SK-N-SH (cell line): Measurements from ENCODE around the gene ACSM2B. TPM values are rescaled to one million over a fixed set of nuclear protein-coding genes. Genes with fewer than 3 reads are reported as not detected.
"Not testable (repeated sequence)": the region's sequence is repeated elsewhere in the genome, so short reads cannot be mapped to it uniquely, and the experiment has no call there.

ENCODE experiments used
- CTCF ChIA-PET: fragments of 300-600, 350-600 bp; formaldehyde crosslinking; extraction: SDS; loops from one replicate; lab custom pipeline; 2021; lab: Yijun Ruan, JAX
- POLR2A ChIA-PET: fragments of 350-600 bp; sonication (Branson Sonifier 250); formaldehyde crosslinking; extraction: SDS; loops from one replicate; lab custom pipeline; 2020; ENCODE audit warnings: antibody characterized with exemption, inconsistent platforms; lab: Yijun Ruan, JAX
- DNase-seq: peaks from one replicate; pipeline ENCODE4 v3.0.0; 2012
- H2AFZ ChIP-seq: fragments of 200-600 bp; sonication (generic); 2 replicates; pipeline ENCODE4 v1.8.1; 2016; ENCODE audit warnings: antibody characterized with exemption, mild to moderate bottlenecking, low read depth
- H3F3A ChIP-seq: fragments of 200-600 bp; sonication (generic); replicated peaks from 2 replicates; pipeline ENCODE3; 2016; ENCODE audit warnings: antibody characterized with exemption, mild to moderate bottlenecking; ENCODE audit not compliant: insufficient read depth
- H3K27ac ChIP-seq, 2 experiments: fragments of 200-500 bp in 1 of 2; fragments of 200-600 bp in 1 of 2; sonication (Bioruptor generic) in 1 of 2; sonication (generic), shearing (Covaris generic) in 1 of 2; 2 replicates each; pipeline versions ENCODE4 v1.5.1 to v1.6.1; 2014 to 2016; ENCODE audit warnings: low read depth in 2 of 2, inconsistent platforms in 1 of 2, low read length in 1 of 2, mild to moderate bottlenecking in 1 of 2, mixed read lengths in 1 of 2
- H3K27me3 ChIP-seq: fragments of 200-600 bp; sonication (generic), shearing (Covaris generic); 2 replicates; pipeline ENCODE4 v1.6.1; 2016; ENCODE audit warnings: mixed run types; ENCODE audit not compliant: insufficient read depth
- H3K36me3 ChIP-seq, 2 experiments: fragments of 200-500 bp in 1 of 2; fragments of 200-600 bp in 1 of 2; sonication (Bioruptor generic) in 1 of 2; sonication (generic) in 1 of 2; replicated peaks in 1 of 2; 2 replicates each; pipeline versions ENCODE3 to v1.5.1; 2014 to 2016; ENCODE audit warnings: low read length in 1 of 2, mild to moderate bottlenecking in 1 of 2; ENCODE audit not compliant: insufficient read depth in 2 of 2, control insufficient read depth in 1 of 2
- H3K4me1 ChIP-seq, 2 experiments: fragments of 200-500 bp in 1 of 2; fragments of 200-600 bp in 1 of 2; sonication (Bioruptor generic) in 1 of 2; sonication (generic), shearing (Covaris generic) in 1 of 2; 2 replicates each; pipeline versions ENCODE4 v1.5.1 to v1.6.1; 2014 to 2016; ENCODE audit warnings: low read depth in 1 of 2, low read length in 1 of 2, mixed run types in 1 of 2; ENCODE audit not compliant: insufficient read depth in 2 of 2, control insufficient read depth in 1 of 2
- H3K4me2 ChIP-seq: fragments of 200-600 bp; sonication (generic), shearing (Covaris generic); 2 replicates; pipeline ENCODE4 v1.6.1; 2017; ENCODE audit warnings: mixed run types
- H3K4me3 ChIP-seq, 2 experiments: fragments of 200-500 bp in 1 of 2; fragments of 200-600 bp in 1 of 2; sonication (Bioruptor generic) in 1 of 2; sonication (generic), shearing (Covaris generic) in 1 of 2; 2 replicates each; pipeline versions ENCODE4 v1.5.1 to v1.8.1; 2014 to 2016; ENCODE audit warnings: low read depth in 2 of 2, inconsistent platforms in 1 of 2, low read length in 1 of 2, mild to moderate bottlenecking in 1 of 2, mixed read lengths in 1 of 2, moderate library complexity in 1 of 2
- H3K79me2 ChIP-seq: fragments of 200-600 bp; sonication (generic); 2 replicates; pipeline ENCODE4 v1.8.1; 2017; ENCODE audit warnings: mild to moderate bottlenecking; ENCODE audit not compliant: insufficient read depth
- H3K9ac ChIP-seq: fragments of 200-600 bp; sonication (generic); 2 replicates; pipeline ENCODE4 v1.6.1; 2017; ENCODE audit warnings: mixed run types
- H3K9me2 ChIP-seq: fragments of 200-600 bp; sonication (generic); 2 replicates; pipeline ENCODE4 v1.6.1; 2017; ENCODE audit warnings: mixed run types
- H3K9me3 ChIP-seq: fragments of 200-600 bp; sonication (generic); 2 replicates; pipeline ENCODE4 v1.6.1; 2017; ENCODE audit warnings: mixed run types, mild to moderate bottlenecking, moderate library complexity
- H4K20me1 ChIP-seq: fragments of 200-600 bp; sonication (generic); 2 replicates; pipeline ENCODE4 v1.6.1; 2017; ENCODE audit warnings: mild to moderate bottlenecking, mixed run types; ENCODE audit not compliant: insufficient read depth
- ELF1 ChIP-seq: IDR thresholded peaks from 2 replicates; pipeline ENCODE4 v1.4.0; 2012
- FOXM1 ChIP-seq: IDR thresholded peaks from 2 replicates; pipeline ENCODE4 v1.4.0; 2012; ENCODE audit warnings: low read depth, mild to moderate bottlenecking
- JUND ChIP-seq: IDR thresholded peaks from 2 replicates; pipeline ENCODE4 v1.4.0; 2012
- MXI1 ChIP-seq: IDR thresholded peaks from 2 replicates; pipeline ENCODE4 v1.6.1; 2012; ENCODE audit warnings: mild to moderate bottlenecking, low read depth, low read length, improper control_type of control experiment
- PBX3 ChIP-seq: IDR thresholded peaks from 2 replicates; pipeline ENCODE4; 2012
- SIN3A ChIP-seq: IDR thresholded peaks from 2 replicates; pipeline ENCODE4 v1.6.1; 2012; ENCODE audit warnings: low read depth, mild to moderate bottlenecking, low read length, moderate library complexity, borderline replicate concordance
- SMC3 ChIP-seq: IDR thresholded peaks from 2 replicates; pipeline ENCODE4 v1.6.1; 2012; ENCODE audit warnings: low read depth, low read length, improper control_type of control experiment
- TAF1 ChIP-seq: IDR thresholded peaks from 2 replicates; pipeline ENCODE4 v1.6.1; 2012; ENCODE audit warnings: low read depth, mild to moderate bottlenecking, low read length, moderate library complexity, borderline replicate concordance
- TEAD4 ChIP-seq: IDR thresholded peaks from 2 replicates; pipeline ENCODE4 v1.4.0; 2012; ENCODE audit warnings: mild to moderate bottlenecking, borderline replicate concordance; ENCODE audit not compliant: insufficient read depth
- WGBS: methylation state at CpG from one replicate; pipeline ENCODE4 v1.1.6; 2017; ENCODE audit warnings: low lambda C conversion rate; 5-methylcytosine and 5-hydroxymethylcytosine counted together
- polyA plus RNA-seq, 3 experiments: library from polyadenylated mRNA; depleted of rRNA; stranded (reverse); fragments of >200 nt; gene quantifications; 2 replicates each; pipeline ENCODE4 v1.2.3, GENCODE V29; 2012
- TF ChIP-seq, protein P1 (sequence below): IDR thresholded peaks from 2 replicates; pipeline ENCODE4 v1.4.0; 2012; ENCODE audit warnings: low read depth, borderline replicate concordance

The ACSM2B gene
- polyA plus RNA-seq, 1 of the 3 experiments (the other 2 are of a cell fraction): not detected

DNA sequence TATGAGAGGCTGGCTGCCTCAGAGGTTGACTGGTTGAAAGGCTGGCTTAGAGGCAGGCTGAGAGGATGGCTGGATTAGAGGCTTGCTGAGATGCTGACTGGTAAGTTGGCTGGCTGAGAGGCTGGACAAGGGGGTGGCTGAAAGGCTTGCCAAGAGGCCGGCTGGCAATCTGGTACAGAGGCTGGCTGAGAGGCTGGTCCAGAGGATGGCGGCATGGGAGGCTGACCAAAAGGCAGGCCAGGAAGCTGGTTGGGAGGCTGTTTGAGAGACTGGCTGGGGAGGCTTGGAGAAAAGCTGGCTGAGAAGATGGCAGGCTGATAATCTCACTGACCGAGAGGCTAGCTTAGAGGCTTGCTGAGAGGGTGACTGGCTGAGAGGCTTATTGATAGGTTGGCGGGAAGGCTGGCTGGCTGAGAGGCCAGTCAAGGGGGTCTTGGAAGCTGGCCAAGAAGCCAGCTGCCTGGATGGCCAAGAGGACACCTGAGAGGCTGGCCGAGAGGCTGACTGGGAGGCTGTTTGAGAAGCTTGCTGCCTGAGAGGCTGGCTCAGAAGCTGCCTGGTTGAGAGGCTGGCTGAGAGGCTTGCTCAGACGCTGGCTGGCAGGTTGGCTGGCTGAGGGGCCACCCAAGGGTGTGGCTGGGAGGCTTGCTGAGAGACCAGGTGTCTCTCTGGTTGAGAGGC is 34.2 kb upstream of the ACSM2B start:
- DNase-seq: no peak
- Histone ChIP-seq H4K20me1 (no peaks in the 10 kb centered on the region), H3K4me3 (no peak overlapping the region)
- TF ChIP-seq PBX3 (no peak), JUND (no peak), TEAD4 (no peak), TAF1 (no peak), MXI1 (no peak), SIN3A (no peak), FOXM1 (no peak), SMC3 (no peak), ELF1 (no peak)
- TF ChIP-seq, protein P1, sequence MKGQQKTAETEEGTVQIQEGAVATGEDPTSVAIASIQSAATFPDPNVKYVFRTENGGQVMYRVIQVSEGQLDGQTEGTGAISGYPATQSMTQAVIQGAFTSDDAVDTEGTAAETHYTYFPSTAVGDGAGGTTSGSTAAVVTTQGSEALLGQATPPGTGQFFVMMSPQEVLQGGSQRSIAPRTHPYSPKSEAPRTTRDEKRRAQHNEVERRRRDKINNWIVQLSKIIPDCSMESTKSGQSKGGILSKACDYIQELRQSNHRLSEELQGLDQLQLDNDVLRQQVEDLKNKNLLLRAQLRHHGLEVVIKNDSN: no peak
- TF ChIP-seq, all 33 proteins: peak for 0
- ChIA-PET CTCF (interaction anchor here (0.8 kb wide), 1 partner anchor 14 kb away, joined by 3 read pairs; no protein-coding TSS in a partner anchor), POLR2A (no interaction called here)
- no peak overlapping the region for H3K4me2 ChIP-seq
- H3K36me3 ChIP-seq: no peaks in the 10 kb centered on the region
- no peaks in the 10 kb centered on the region for H3F3A ChIP-seq
- H3K27me3 ChIP-seq: no peaks in the 10 kb centered on the region
- H2AFZ ChIP-seq: no peak overlapping the region
- no peak overlapping the region for H3K9ac ChIP-seq
- no peaks in the 10 kb centered on the region for H3K9me3 ChIP-seq
- H3K27ac ChIP-seq: no peak overlapping the region
- WGBS: 25% methylated on average over 3 of the region's 6 CpGs
- no peaks in the 10 kb centered on the region for H3K9me2 ChIP-seq
- no peaks in the 10 kb centered on the region for H3K4me1 ChIP-seq
- no peaks in the 10 kb centered on the region for H3K79me2 ChIP-seq

- H3K9ac ChIP-seq, H3K27me3 ChIP-seq, POLR2A ChIA-PET, H3K4me2 ChIP-seq, H3F3A ChIP-seq, DNase-seq, H3K79me2 ChIP-seq, H4K20me1 ChIP-seq, H3K9me2 ChIP-seq, H2AFZ ChIP-seq, H3K36me3 ChIP-seq, H3K4me3 ChIP-seq, H3K27ac ChIP-seq, H3K4me1 ChIP-seq, H3K9me3 ChIP-seq: not testable (repeated sequence)
- WGBS: 11% methylated on average over 11 of the region's 11 CpGs
- CTCF ChIA-PET: interaction anchor here (0.6 kb wide), 1 partner anchor 1463 kb away, joined by 3 read pairs; no protein-coding TSS in a partner anchor
These were observed 26.0 kb upstream of the ACSM2B start for GRCh38 chr16:20602205-20602604.

DNA sequence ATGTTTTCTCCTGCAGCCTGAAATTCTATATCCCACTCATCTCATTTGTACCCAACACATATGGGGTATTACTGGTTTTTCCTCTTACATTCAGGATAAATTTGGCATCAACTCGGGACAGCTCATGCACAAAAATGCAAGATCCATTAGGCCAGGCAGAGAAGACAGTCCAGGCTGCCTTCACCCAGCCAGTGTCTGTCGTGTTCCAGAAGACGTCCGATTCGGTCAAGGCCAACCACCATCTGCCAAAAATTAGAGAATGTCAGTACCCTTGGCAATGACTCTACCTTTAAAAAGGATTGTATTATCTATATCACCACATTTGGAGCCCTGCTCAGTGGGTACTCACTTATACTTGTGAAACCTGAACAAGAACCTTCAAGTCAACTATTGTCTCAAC is 23.3 kb upstream of the ACSM2B start:
- POLR2A ChIA-PET: not testable (repeated sequence)

More for the DNA sequence above, 23.3 kb upstream of the ACSM2B start:
- not testable (repeated sequence) for H3K9me3 ChIP-seq, H3K9me2 ChIP-seq, H3K4me1 ChIP-seq, H3K27me3 ChIP-seq, H3K79me2 ChIP-seq, H3K27ac ChIP-seq, H3K9ac ChIP-seq, H3F3A ChIP-seq, DNase-seq, H3K4me3 ChIP-seq, H2AFZ ChIP-seq, H4K20me1 ChIP-seq, H3K4me2 ChIP-seq, H3K36me3 ChIP-seq
- CTCF ChIA-PET: interaction anchor here (0.7 kb wide), 1 partner anchor 14 kb away, joined by 3 read pairs; no protein-coding TSS in a partner anchor
- WGBS: 5% methylated on average over 5 of the region's 5 CpGs
